SK-N-MC (cell line): ENCODE results near the gene CD28.

Experiments
- EZH2 ChIP-seq: fragments of 200-600 bp; sonication (generic); IDR thresholded peaks from one replicate; pipeline ENCODE4 v1.6.1; 2017; ENCODE audit warnings: antibody characterized with exemption
- POLR2AphosphoS5 ChIP-seq: IDR thresholded peaks from 2 replicates; pipeline ENCODE4 v1.6.1; 2012; ENCODE audit warnings: mild to moderate bottlenecking, low read depth, low read length, borderline replicate concordance

DNA sequence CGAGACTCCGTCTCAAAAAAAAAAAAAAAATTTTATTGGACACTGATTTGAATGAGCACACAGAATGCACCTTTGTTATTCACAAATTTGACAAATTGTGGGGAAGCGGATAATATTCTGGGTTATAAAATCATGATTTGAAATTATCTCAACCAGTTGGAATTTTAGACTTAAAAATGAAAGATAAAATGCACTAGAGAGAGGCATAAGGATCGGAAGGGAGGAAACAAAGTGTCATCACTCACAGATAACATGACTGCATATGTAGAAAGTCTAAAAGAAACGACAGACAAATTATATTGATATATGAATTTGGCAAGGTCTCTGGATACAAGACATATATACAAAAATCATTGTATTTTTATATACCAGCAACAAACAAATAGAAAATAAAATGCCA lies 70.6 kb downstream of the CD28 start:
- TF ChIP-seq POLR2AphosphoS5 (no peak), EZH2 (no peak)
